HCT116 (cell line): ENCODE results near the gene NAPSA. TPM values are rescaled to one million over a fixed set of nuclear protein-coding genes. Genes with fewer than 3 reads are reported as not detected.

Source experiments
- ATAC-seq: fragments of 200-7000 bp; cut with Tn5 transposase; 2 replicates; pipeline ENCODE4 v1.9.1; 2020; ENCODE audit warnings: mild to moderate bottlenecking, moderate library complexity
- BruUV-seq: library from RNA; stranded (reverse); fragments of 400-500 nt; replicated peaks from 2 replicates; lab custom pipeline; 2021; lab: Mats Ljungman, UMichigan
- CTCF ChIA-PET: fragments of 300-600 bp; sonication (Branson Sonifier 250); formaldehyde crosslinking; loops from one replicate; lab custom pipeline; 2021; ENCODE audit warnings: antibody characterized with exemption; lab: Charles Lee
- POLR2A ChIA-PET: fragments of 300-600, 350-600 bp; sonication (Branson Sonifier 250); formaldehyde crosslinking; loops from one replicate; lab custom pipeline; 2021; ENCODE audit warnings: antibody characterized with exemption; lab: Charles Lee
- RAD21 ChIA-PET, 2 experiments: fragments of 300-600 bp; sonication (Branson Sonifier 250); formaldehyde crosslinking; loops; one replicate each; lab custom pipeline; 2023; ENCODE audit warnings: low total read pairs in 2 of 2; ENCODE audit not compliant: uncharacterized antibody in 2 of 2, unreplicated experiment in 2 of 2, low non-redundant PET in 1 of 2; lab: Charles Lee
- DNase-seq: peaks from one replicate; pipeline ENCODE4 v3.0.0-alpha.2; 2010; ENCODE audit warnings: low read depth, low spot score
- H2AFZ ChIP-seq: fragments of 200-600 bp; shearing (Covaris generic), sonication (generic); 2 replicates; pipeline ENCODE4 v1.6.1; 2017; ENCODE audit warnings: low read depth, mixed run types, mixed read lengths, antibody characterized with exemption, low read length; ENCODE audit not compliant: poor library complexity, severe bottlenecking
- H3K27ac ChIP-seq: 2 replicates; pipeline ENCODE4 v1.5.1; 2012; ENCODE audit warnings: low read depth, low read length
- H3K27me3 ChIP-seq: fragments of 200-600 bp; sonication (generic); 2 replicates; pipeline ENCODE4 v1.6.1; 2016; ENCODE audit warnings: mixed run types, low read length, mixed read lengths; ENCODE audit not compliant: insufficient read depth
- H3K36me3 ChIP-seq, 2 experiments: fragments of 200-500 bp in 1 of 2; fragments of 200-600 bp in 1 of 2; sonication (Bioruptor generic) in 1 of 2; sonication (generic) in 1 of 2; 2 replicates each; pipeline versions ENCODE4 v1.5.1 to v1.6.1; 2014 to 2016; ENCODE audit warnings: low read length in 2 of 2, inconsistent platforms in 1 of 2, mixed read lengths in 1 of 2, mixed run types in 1 of 2; ENCODE audit not compliant: insufficient read depth in 2 of 2, control insufficient read depth in 1 of 2
- H3K4me1 ChIP-seq, 2 experiments: fragments of 200-600 bp in 1 of 2; sonication (generic) in 1 of 2; 2 replicates each; pipeline versions ENCODE4 v1.5.1 to v1.6.1; 2012 to 2017; ENCODE audit warnings: low read length in 2 of 2, inconsistent platforms in 1 of 2, mild to moderate bottlenecking in 1 of 2, mixed read lengths in 1 of 2, mixed run types in 1 of 2, moderate library complexity in 1 of 2; ENCODE audit not compliant: insufficient read depth in 2 of 2, control insufficient read depth in 1 of 2
- H3K4me2 ChIP-seq: fragments of 200-600 bp; sonication (generic); 2 replicates; pipeline ENCODE4 v1.6.1; 2017; ENCODE audit warnings: mixed run types, low read length, mixed read lengths
- H3K4me3 ChIP-seq, 2 experiments: fragments of 200-600 bp in 1 of 2; sonication (generic) in 1 of 2; replicated peaks in 1 of 2; 2 replicates each; pipeline ENCODE4 v1.5.1; 2011 to 2016; ENCODE audit warnings: low read length in 2 of 2, control low read depth in 1 of 2, low read depth in 1 of 2, mild to moderate bottlenecking in 1 of 2, mixed read lengths in 1 of 2, mixed run types in 1 of 2
- H3K79me2 ChIP-seq: fragments of 200-600 bp; sonication (generic); 2 replicates; pipeline ENCODE4 v1.6.1; 2017; ENCODE audit warnings: mild to moderate bottlenecking, mixed run types, low read length, moderate library complexity, mixed read lengths; ENCODE audit not compliant: insufficient read depth
- H3K9ac ChIP-seq: fragments of 200-600 bp; sonication (generic); 2 replicates; pipeline ENCODE4 v1.6.1; 2016; ENCODE audit warnings: low read length, mixed read lengths
- H3K9me2 ChIP-seq: fragments of 200-600 bp; sonication (generic), shearing (Covaris generic); 2 replicates; pipeline ENCODE4 v1.6.1; 2017; ENCODE audit warnings: mixed run types, mild to moderate bottlenecking, moderate library complexity; ENCODE audit not compliant: insufficient read depth
- H3K9me3 ChIP-seq, 2 experiments: fragments of 200-500 bp in 1 of 2; fragments of 200-600 bp in 1 of 2; sonication (Bioruptor generic) in 1 of 2; sonication (generic) in 1 of 2; 2 replicates each; pipeline ENCODE4 v1.6.1; 2014 to 2017; ENCODE audit warnings: low read length in 2 of 2, mixed read lengths in 2 of 2, inconsistent platforms in 1 of 2, low read depth in 1 of 2, mild to moderate bottlenecking in 1 of 2, mixed run types in 1 of 2, moderate library complexity in 1 of 2; ENCODE audit not compliant: control insufficient read depth in 1 of 2, insufficient read depth in 1 of 2
- H4K20me1 ChIP-seq: fragments of 200-600 bp; sonication (generic), shearing (Covaris generic); 2 replicates; pipeline ENCODE4 v1.6.1; 2017; ENCODE audit warnings: mixed run types, mild to moderate bottlenecking, moderate library complexity; ENCODE audit not compliant: insufficient read depth
- ELF1 ChIP-seq: IDR thresholded peaks from 2 replicates; pipeline ENCODE4 v1.6.1; 2012; ENCODE audit warnings: low read depth, borderline replicate concordance
- EZH2 ChIP-seq: fragments of 200-600 bp; sonication (generic); IDR thresholded peaks from 2 replicates; pipeline ENCODE4 v1.6.1; 2017; ENCODE audit warnings: antibody characterized with exemption, mixed run types
- EZH2phosphoT487 ChIP-seq: fragments of 200-600 bp; IDR thresholded peaks from 2 replicates; pipeline ENCODE4 v1.6.1; 2018; ENCODE audit warnings: antibody characterized with exemption, borderline replicate concordance
- FOSL1 ChIP-seq: IDR thresholded peaks from 2 replicates; pipeline ENCODE4 v1.6.1; 2012; ENCODE audit warnings: low read depth
- POLR2A ChIP-seq: IDR thresholded peaks from 2 replicates; pipeline ENCODE4 v1.7.0; 2011; ENCODE audit warnings: borderline replicate concordance; ENCODE audit not compliant: insufficient read depth, insufficient read length; ENCODE audit errors: extremely low read depth
- POLR2AphosphoS5 ChIP-seq: IDR thresholded peaks from 2 replicates; pipeline ENCODE4 v1.6.1; 2011; ENCODE audit warnings: mild to moderate bottlenecking, low read depth, low read length, moderate library complexity
- RAD21 ChIP-seq: IDR thresholded peaks from 2 replicates; pipeline ENCODE4 v1.6.1; 2012; ENCODE audit warnings: low read depth, mild to moderate bottlenecking
- SP1 ChIP-seq: IDR thresholded peaks from 2 replicates; pipeline ENCODE4 v1.6.1; 2012; ENCODE audit warnings: low read depth
- YY1 ChIP-seq: IDR thresholded peaks from 2 replicates; pipeline ENCODE4 v1.6.1; 2011; ENCODE audit warnings: low read length, low read depth, moderate library complexity, mild to moderate bottlenecking; ENCODE audit not compliant: insufficient replicate concordance; ENCODE audit errors: extremely low read depth
- ZFX ChIP-seq: fragments of 450-650 bp; IDR thresholded peaks from 2 replicates; pipeline ENCODE4 v1.6.1; 2017
- intact Hi-C: fragments of 100-400 bp; cut with micrococcal nuclease; formaldehyde crosslinking; loops from 2 replicates; pipeline ENCODE4 v1.10.0; 2022
- total RNA-seq: library from RNA; stranded (reverse); gene quantifications from one replicate; pipeline ENCODE4 v1.2.1, GENCODE V29; 2021; ENCODE audit not compliant: unreplicated experiment
- TF ChIP-seq, protein P1 (sequence below): IDR thresholded peaks from 2 replicates; pipeline ENCODE4 v1.6.1; 2012

The NAPSA gene
- total RNA-seq, 1 experiment from 2014 or later, result 4.4 TPM

- Histone ChIP-seq H3K27ac (0 out of 2 replicates have a peak overlapping the region, but pooled peaks have one; percentile 51), H3K4me3 (peak overlapping the region; percentile 43 to 95), H4K20me1 (no peaks in the 10 kb centered on the region), H3K9ac (no peak overlapping the region), H3K9me3 (no peaks in the 10 kb centered on the region), H3K9me2 (no peaks in the 10 kb centered on the region), H3K4me2 (peak overlapping the region; percentile 67), H3K79me2 (peaks cover 14% of the 10 kb centered on the region; the same call in 1 of the 2 replicates), H2AFZ (no peak overlapping the region), H3K36me3 (peaks cover 28 to 34% of the 10 kb centered on the region in 2 experiments), H3K4me1 (peaks cover 4 to 13% of the 10 kb centered on the region in 2 experiments; a peak in 3 of 4 replicates), H3K27me3 (no peaks in the 10 kb centered on the region)
- no peak for TF ChIP-seq EZH2phosphoT487
- no peak for TF ChIP-seq EZH2
- no peak for TF ChIP-seq FOSL1
- TF ChIP-seq, protein P1, sequence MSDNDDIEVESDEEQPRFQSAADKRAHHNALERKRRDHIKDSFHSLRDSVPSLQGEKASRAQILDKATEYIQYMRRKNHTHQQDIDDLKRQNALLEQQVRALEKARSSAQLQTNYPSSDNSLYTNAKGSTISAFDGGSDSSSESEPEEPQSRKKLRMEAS, result no peak
- no peak for TF ChIP-seq POLR2AphosphoS5
- no peak for TF ChIP-seq YY1
- no peak for TF ChIP-seq ELF1
- no peak for TF ChIP-seq ZFX
- no peak for TF ChIP-seq RAD21
- no peak for TF ChIP-seq SP1
- no peak for TF ChIP-seq POLR2A
- ChIA-PET RAD21 (no interaction called here), POLR2A (interaction anchor here (1.0 kb wide), 1 partner anchor 348 kb away, joined by 5 read pairs; no protein-coding TSS in a partner anchor), CTCF (interaction anchor here (1.0 kb wide), 1 partner anchor 8 kb away, joined by 3 read pairs; no protein-coding TSS in a partner anchor)
- intact Hi-C loops, result no loop called here
- ATAC-seq, result peak; percentile 69
- peak; percentile 58 for DNase-seq
- no TSS peak for BruUV-seq
Measured at GRCh38 chr19:50377051-50377461, 11.6 kb upstream of the NAPSA start.
